Activated CD8-positive, alpha-beta memory T cell treated with anti-CD3 and anti-CD28 coated beads, Interleukin-2, amount 50 U/mL, for 1 hour (primary cell): ENCODE measurements around the gene IKZF1.

Source experiments
- DNase-seq: peaks from one replicate; pipeline ENCODE4 v3.0.0-alpha.2; 2020; ENCODE audit errors: extremely low read depth

The IKZF1 gene

DNA sequence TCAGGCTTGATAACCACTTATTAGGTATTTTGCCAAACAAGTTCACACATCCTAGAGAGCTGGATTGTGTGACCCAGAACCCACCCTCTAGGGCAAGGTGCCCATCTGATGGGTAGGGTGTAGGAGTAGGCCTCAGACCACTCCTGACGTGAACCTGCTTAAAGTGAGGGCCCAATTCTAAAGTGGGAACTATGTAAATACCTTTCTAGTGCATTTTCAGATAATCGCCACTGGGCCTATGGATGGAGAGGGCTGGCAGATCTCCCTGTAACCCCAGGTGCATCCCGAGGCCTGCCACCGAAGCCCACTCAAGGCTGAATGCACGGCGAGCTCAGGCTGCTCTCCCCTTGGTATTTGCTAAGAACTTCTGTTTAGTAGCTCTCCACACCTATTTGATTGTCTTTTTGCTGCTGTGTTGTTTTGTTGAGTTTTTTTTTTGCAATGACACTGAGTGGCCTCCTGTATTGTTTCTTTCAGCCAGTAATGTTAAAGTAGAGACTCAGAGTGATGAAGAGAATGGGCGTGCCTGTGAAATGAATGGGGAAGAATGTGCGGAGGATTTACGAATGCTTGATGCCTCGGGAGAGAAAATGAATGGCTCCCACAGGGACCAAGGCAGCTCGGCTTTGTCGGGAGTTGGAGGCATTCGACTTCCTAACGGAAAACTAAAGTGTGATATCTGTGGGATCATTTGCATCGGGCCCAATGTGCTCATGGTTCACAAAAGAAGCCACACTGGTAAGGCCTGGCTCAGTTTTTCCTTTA lies 71.7 kb downstream of the IKZF1 start:
- no peak for DNase-seq

DNA sequence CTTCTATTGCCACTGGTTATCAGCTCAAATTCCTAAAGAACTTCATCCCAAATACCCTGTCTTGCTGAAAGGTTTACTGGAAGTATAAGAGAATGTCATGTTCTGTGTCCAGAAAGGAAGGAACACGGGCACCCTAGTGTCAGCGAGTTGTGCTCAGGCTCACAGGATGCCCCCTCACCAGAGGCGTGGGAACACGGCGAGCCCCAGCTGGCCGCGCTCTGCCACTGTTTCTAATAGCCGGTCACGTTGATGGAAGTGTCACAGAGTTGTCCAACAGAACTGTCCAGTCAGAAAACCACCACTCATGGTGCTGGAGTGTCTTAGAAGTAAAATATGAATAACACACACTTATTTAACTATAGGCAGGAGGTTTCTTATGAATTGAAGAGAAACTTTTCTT lies 72.8 kb downstream of the IKZF1 start:
- DNase-seq = no peak

DNA sequence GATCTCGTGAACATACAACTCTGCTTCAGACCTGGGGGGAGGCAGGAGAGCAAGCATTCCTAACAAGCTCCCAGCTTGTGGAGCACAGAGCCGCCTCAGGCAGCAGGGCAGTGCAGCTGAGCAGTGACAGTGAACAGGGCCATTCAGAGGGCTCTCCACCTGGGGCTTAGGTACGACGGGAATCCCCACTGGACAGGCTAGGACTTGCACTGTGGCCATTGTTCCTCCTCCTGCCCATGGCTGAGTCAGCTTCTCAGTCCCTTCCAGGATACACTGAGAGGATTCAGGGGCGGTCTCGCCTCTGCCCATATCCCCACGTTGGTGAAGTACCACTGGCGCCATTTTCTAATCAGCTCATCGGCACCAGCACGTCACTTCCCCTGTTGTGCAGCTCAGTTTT lies 74.6 kb downstream of the IKZF1 start:
- no peak for DNase-seq

DNA sequence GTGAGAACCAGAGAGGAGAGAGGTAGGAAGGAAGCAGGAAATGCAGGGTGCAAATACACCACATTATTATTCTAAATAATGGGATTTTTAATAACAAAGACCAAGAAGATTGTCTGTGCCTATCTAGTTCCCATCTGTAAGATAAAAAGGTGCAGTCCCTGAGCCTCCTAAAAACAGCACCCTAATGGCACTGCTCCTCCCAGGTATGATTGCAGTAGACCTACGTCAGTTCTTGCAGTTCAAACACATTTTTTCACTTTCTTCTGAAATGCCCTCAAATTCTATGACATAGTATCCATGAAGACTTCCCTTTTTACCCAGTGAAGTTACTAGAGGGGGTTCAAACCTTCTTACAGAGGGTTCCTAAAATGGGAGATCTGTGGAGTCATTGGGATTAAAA lies 75.0 kb downstream of the IKZF1 start:
- no peak for DNase-seq

DNA sequence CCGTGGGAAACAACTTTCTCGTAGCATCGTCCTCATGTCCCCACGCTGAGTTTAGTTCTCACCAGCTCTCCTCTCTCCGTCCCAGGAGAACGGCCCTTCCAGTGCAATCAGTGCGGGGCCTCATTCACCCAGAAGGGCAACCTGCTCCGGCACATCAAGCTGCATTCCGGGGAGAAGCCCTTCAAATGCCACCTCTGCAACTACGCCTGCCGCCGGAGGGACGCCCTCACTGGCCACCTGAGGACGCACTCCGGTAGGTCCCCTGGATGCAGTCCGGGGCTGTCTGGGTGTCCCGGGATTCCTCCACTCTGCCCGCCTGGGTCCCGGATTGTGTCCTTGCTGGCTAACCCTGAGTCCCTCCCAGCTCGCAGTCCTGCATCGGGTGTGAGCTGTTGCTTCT lies 77.9 kb downstream of the IKZF1 start:
- DNase-seq = no peak

DNA sequence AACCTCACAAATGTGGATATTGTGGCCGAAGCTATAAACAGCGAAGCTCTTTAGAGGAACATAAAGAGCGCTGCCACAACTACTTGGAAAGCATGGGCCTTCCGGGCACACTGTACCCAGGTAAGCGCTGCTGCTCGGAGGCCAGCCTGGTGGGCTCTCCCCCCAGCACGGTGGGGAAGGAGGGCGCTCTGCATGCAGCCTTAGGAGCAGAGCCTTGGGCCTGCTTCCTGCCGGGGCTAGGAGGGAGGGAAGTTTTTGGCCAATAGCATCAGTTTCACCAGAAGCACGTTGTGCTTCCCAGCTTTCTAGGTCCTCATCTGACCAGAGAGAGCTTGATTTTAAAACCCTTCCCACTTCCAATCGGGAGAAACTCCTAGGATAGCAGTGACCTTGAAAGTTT lies 82.8 kb downstream of the IKZF1 start:
- no peak for DNase-seq

DNA sequence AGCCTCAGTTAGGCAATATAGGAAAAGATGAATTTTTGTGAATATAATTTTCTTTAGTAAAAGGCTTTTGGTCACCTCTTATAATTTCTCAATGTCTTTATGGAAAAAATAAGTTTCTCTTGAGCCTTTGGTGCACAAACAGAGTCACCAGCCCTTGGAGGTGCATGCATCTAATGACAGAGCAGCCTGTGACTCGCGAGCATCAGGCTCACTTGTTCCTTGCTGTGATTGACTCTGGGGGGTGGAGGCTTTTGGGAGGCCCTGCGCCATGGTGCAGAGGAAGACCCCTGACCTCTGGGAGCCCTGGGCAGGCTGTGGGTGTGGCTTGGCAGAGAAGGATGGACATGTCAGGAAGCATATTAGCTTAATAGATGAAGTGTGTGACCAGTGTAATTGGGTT lies 85.4 kb downstream of the IKZF1 start:
- no peak for DNase-seq

DNA sequence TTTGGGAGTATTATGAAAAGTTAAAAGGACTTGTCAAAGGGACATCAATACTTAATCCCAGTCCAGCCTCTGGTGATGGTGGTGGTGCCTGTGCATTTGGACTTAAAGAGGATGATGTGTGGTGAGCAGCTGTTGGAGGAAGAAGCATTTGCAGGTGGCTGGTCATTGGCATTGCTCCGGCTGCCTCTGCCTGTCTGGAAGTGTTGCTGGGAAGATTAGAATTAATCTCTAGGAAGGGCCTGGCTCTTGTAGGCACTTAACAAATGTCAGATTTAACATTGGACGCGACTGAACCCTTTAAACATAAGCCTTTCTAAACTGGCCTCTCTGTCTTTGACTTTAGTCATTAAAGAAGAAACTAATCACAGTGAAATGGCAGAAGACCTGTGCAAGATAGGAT lies 86.9 kb downstream of the IKZF1 start:
- no peak for DNase-seq

DNA sequence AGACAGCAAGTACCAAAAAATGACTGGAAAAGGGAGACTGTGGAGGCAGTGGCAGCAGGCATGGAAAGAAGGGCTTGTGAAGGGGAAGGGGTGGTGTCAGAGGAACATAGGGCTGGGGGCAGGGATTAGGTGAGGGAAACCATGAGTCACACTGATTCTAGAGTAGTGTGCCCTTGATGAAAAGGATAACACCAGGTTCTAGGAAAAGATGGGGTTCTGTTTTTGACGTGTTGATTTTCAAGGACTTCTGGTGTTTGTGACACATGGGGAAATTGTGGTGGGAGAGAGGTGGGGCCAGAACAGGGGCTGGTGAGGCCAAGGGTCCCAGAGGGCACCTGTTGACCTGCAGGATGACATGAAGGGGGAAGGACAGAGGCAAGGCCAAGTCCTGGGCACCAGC lies 88.6 kb downstream of the IKZF1 start:
- DNase-seq = no peak

DNA sequence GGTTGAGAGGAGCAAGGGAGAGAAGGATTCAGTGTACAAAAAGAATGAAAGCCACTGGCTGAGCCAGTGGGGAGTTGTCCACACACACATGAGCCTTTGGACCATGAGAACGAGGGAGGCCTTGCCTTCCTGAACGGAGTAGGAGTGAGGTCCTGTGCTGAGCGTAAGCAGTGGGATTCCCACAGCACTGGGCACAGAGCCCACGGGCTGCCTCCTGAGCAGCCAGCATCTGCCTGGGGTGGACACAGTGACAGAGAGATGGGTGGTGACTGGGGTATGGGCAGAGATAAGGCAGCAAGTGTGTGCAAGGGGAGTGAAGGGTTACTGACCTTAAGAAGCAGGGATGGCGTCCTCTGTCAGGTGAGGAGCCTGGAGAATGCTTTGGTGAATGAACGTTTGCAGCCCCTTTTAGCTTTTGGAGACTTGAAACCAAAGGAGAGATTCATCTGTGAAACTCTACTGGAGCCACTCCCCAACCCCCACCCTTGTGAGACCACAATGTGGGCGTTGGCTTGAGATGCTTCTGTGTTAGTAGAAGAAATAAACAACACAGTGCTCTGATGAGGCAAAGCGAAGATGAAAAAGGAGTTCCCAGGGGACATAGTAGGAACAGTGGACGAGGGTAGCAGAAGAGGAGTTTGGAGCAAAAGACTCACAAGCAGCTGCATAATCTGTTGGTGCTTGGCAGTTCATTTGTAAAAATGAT lies 89.2 kb downstream of the IKZF1 start:
- DNase-seq = no peak

DNA sequence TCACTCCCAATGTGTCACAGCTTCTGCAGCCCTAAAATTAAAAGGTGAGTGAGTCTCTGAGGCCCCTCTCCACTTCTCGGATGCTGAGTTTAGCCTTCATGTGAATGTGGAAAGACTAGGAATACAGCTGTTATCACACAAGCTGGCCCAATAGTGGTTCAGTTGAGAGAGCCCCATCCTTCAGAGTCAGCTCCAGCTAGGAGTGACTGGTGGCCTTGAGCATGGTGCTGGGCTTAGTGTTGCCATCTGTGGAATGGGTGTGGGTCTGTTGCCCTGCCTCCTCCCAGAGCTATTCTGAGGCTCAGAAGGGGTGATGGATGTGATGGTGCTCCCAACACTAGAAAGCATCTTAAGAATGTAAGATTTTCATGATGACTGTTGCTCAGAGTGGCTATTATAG lies 89.8 kb downstream of the IKZF1 start:
- DNase-seq = no peak

DNA sequence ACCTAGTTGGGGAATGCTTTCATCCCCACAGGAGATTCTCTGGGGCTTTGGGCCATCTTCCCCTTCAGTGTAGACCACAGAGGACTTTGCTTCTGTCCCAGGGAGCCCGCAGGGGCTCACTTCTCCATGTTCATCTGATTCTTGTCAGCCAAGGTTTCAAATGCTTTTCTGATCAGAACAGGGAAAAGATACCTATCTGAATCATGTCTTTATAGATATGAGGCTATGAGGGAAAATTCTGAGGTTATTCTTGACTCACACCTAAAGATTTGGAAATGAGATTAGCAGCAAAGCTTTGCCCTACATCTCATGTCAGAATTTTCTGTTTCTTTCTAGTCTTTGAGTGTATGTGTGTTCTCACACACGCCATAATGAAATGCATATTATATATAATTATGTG lies 92.3 kb downstream of the IKZF1 start:
- no peak for DNase-seq

DNA sequence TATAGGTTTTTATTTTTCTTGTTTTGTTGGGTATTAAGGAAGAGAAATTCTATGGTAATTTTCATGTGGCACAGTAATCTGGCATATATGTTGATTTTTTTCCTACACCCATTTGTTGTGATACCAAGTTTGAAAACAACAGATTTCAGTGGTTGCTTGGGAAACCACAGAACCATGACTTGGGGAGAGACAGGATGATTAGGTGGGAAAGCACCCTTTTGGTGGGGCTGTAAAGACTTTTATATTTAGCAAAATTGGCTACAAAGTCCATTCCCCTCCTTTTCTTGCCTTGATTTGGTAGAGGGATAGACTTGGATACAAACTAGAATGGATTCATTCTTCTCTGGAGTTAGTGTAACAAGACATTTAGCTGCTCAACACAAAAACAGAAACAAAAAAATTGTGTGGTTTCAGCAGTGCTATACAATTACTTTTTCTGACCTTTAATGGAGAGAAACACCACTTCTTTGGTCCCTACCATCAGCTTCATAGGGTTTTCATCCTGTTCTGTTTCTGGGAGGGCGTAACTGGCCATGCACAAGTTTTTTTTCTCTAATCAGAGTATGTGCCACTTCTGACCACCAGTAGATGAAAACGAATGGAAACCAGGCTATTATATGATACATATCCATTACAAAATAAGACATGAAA lies 92.9 kb downstream of the IKZF1 start:
- no peak for DNase-seq

DNA sequence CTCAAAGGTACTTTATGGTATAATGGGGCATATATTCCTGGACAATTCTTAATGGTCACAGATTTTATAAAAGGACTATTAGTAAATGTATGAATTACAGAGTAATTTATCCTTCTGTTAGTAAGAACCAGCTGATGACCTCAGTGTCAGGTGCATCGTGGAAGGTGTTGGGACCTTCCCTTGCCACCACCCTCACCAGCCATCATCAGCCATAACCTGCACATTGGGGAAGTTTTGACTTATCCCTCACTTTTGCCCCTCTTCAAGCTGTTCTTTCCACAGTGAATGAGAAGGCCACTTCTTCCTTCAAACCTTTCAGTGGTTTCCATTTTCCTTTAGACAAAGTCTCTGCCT lies 93.4 kb downstream of the IKZF1 start:
- no peak for DNase-seq

DNA sequence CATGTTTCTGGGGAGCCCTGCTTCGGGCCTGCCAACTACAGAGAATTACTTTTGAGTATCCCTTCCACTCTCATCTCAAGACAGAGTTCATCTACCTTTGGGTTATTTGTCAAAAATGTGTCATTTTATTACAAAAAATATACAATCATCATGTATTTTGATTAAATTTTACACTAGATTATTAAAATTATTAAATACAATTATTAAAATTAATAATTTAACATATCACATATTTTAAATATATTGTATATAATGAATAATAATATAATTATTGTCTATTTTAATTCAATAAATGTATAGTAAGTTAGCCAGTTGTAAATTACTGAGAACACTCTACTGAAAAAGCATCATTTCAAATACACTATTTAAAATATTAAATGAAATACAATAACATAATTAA lies 94.7 kb downstream of the IKZF1 start:
- DNase-seq = no peak

DNA sequence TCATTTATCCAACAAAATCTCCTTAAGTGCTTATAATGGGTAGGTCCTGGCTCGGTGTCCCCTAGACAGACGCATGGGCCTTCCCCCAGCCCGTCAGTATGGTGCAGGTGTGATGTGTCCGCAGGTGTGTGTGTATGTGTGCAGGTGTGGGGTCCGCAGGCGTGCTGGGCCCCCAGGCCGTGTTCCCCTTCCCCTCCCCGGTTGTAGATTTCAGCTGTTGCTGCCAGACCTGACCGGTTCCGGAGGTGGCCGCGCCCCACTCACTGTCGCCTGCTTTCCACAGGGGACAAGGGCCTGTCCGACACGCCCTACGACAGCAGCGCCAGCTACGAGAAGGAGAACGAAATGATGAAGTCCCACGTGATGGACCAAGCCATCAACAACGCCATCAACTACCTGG lies 95.1 kb downstream of the IKZF1 start:
- no peak for DNase-seq

DNA sequence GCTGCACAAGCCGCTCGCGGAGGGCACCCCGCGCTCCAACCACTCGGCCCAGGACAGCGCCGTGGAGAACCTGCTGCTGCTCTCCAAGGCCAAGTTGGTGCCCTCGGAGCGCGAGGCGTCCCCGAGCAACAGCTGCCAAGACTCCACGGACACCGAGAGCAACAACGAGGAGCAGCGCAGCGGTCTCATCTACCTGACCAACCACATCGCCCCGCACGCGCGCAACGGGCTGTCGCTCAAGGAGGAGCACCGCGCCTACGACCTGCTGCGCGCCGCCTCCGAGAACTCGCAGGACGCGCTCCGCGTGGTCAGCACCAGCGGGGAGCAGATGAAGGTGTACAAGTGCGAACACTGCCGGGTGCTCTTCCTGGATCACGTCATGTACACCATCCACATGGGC lies 95.6 kb downstream of the IKZF1 start:
- DNase-seq = no peak

DNA sequence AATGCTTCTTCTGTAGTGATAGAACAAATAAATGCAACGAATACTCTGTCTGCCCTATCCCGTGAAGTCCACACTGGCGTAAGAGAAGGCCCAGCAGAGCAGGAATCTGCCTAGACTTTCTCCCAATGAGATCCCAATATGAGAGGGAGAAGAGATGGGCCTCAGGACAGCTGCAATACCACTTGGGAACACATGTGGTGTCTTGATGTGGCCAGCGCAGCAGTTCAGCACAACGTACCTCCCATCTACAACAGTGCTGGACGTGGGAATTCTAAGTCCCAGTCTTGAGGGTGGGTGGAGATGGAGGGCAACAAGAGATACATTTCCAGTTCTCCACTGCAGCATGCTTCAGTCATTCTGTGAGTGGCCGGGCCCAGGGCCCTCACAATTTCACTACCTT lies 99.9 kb downstream of the IKZF1 start:
- DNase-seq = no peak

DNA sequence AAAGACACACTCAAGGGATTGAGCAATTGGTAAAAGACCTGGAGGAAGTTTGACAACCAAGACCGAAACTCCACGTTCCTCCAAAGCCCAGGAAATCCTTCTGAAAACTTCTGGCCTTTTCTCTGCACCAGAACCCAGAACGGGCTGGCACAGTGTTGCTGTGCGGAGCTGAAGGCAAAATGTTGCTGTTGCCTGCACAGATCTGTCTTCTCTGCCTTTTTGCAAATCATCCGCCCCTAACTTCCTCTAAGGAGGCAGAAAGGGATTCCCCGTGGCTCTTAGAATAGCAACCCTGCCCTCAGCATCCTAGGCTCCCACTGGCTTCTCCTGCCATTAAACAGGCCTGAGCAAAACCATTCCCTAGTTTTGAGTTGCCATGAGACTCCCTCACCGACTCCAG lies 100.7 kb downstream of the IKZF1 start:
- DNase-seq = no peak

DNA sequence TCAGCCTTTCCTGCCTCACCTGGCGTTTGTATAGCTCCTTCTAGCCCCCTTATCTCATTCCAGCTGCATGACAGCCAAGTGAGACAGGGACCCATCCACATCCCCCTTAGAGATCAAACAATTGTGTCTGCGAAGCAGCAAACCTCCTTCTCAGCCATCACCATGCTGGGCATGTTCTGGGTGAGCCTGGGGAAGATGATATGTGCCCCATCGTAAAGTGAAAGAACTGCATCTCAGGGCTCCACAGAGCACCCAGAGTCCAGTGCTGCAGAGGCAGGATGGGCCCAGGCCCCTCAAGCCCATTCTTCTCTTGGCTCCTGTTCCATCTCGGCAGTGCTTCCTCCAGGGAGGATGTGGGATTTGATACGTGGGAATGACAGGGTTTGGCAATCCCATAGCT lies 102.4 kb downstream of the IKZF1 start:
- DNase-seq = no peak

DNA sequence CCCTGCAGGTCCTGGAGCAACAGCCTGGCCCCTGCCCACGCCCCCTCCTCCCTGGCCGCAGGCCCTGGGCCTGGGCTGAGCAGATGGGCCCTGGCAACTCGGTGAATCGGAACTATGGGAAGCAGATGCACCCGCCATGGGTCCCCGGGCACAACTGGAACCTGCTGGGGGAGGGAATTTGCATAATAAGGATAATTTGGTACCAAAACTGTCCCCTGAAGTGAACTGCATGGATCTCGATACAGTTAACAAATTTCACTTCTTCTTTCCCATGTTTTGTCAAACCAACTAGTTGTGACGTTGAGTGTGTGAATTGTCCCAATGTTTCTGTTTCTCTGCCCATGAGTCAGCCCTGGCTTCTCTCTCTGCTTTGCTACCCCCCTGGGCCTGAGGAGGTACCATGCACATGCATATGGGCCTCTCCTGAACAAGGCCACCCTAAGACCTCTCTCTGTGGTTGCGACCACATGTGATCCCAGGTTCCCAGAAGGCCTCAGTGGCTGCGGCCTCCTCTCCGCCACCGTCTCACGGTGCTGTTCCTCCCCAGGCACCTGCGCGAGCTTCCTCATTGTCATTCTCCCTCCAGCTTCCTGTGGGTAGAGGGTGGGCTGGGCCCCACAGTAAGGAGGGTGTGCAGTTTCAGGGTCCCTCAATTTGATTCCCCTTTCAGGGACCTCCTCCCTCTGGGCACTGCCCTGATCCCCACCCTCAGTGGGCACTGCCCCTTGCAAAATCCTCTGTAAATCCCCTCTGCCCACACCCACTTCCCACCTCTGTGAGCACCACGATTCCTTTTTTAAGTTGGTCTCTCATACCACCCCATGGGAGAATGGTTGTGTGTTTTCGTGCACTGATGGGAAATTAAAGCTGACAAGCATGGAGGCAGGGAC lies 105.6 kb downstream of the IKZF1 start:
- no peak for DNase-seq

DNA sequence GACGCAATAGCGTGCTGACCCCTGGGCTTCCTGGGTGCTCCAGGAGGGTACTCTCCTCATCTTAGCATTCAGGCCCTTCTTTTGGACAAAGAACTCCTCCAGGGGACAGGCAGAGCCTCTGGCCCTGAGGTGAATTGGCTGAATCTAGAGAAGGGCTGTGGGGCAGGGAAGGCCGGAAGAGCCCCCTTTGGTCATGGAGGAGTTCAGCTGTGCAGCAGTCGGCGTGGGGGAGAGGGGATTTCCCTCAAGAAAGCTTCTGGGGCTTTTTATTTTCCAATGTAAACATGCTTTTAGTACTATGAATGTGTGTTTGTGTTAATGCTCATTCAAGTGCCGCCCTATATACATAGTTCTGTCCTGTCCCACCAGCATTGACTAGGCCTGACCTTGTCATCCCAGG lies 106.8 kb downstream of the IKZF1 start:
- DNase-seq = no peak
